GM23338 (cell line): ENCODE data around the gene NPIPB2.

Experiments
- EZH2 ChIP-seq: fragments of 200-600 bp; sonication (generic); IDR thresholded peaks from one replicate; pipeline ENCODE4 v1.8.0; 2017; ENCODE audit warnings: antibody characterized with exemption, mild to moderate bottlenecking, low read depth; ENCODE audit not compliant: unreplicated experiment
- JUNB ChIP-seq: IDR thresholded peaks from one replicate; pipeline ENCODE4 v1.6.1; 2016; ENCODE audit warnings: antibody characterized with exemption; ENCODE audit not compliant: unreplicated experiment
- POLR2AphosphoS5 ChIP-seq: IDR thresholded peaks from 2 replicates; pipeline ENCODE4 v1.6.1; 2016; ENCODE audit warnings: antibody characterized with exemption, low read depth
- ZNF114 ChIP-seq: fragments of 250-450 bp; sonication (Bioruptor Pico); IDR thresholded peaks from 2 replicates; pipeline ENCODE4 v1.5.0; 2020; ENCODE audit warnings: mild to moderate bottlenecking, moderate library complexity
- TF ChIP-seq, protein P1 (sequence below), 2 experiments: fragments of 200-600 bp in 1 of 2; sonication (generic) in 1 of 2; conservative IDR thresholded peaks; 2 replicates each; pipeline versions ENCODE4 v1.5.1 to v1.6.1; 2016 to 2017; ENCODE audit warnings: antibody characterized with exemption in 2 of 2, low read depth in 2 of 2, mild to moderate bottlenecking in 2 of 2, moderate library complexity in 1 of 2
- TF ChIP-seq, protein P2 (sequence below): IDR thresholded peaks from one replicate; pipeline ENCODE4 v1.6.1; 2018; ENCODE audit warnings: antibody characterized with exemption; ENCODE audit not compliant: unreplicated experiment

DNA sequence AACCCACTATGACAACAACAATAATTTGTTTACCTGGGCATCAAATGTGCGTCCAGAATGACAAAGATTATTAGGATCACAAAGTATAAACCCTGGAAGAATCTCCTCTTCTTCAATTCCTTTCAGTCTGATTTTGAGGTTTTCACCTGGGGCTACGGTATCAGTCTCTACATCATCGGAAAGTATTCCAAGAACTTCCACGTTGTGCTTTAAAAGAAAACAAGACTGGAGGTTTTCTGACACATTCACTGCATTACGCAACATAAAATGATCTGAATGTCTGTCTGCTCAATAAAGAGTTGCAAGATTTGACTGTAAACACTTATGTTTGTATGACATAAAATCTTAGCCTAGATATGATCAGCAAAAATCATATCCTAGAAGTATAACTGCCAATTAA, 64.5 kb downstream of the NPIPB2 start:
- TF ChIP-seq, protein P1, sequence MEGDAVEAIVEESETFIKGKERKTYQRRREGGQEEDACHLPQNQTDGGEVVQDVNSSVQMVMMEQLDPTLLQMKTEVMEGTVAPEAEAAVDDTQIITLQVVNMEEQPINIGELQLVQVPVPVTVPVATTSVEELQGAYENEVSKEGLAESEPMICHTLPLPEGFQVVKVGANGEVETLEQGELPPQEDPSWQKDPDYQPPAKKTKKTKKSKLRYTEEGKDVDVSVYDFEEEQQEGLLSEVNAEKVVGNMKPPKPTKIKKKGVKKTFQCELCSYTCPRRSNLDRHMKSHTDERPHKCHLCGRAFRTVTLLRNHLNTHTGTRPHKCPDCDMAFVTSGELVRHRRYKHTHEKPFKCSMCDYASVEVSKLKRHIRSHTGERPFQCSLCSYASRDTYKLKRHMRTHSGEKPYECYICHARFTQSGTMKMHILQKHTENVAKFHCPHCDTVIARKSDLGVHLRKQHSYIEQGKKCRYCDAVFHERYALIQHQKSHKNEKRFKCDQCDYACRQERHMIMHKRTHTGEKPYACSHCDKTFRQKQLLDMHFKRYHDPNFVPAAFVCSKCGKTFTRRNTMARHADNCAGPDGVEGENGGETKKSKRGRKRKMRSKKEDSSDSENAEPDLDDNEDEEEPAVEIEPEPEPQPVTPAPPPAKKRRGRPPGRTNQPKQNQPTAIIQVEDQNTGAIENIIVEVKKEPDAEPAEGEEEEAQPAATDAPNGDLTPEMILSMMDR (conservative IDR thresholded peaks at IDR 0.05; ENCODE audit: low read depth in 2 of 2) = no peak
- TF ChIP-seq EZH2 (no peak), POLR2AphosphoS5 (no peak), JUNB (no peak), ZNF114 (CRISPR knock-in tag) (no peak)
- TF ChIP-seq, protein P2, sequence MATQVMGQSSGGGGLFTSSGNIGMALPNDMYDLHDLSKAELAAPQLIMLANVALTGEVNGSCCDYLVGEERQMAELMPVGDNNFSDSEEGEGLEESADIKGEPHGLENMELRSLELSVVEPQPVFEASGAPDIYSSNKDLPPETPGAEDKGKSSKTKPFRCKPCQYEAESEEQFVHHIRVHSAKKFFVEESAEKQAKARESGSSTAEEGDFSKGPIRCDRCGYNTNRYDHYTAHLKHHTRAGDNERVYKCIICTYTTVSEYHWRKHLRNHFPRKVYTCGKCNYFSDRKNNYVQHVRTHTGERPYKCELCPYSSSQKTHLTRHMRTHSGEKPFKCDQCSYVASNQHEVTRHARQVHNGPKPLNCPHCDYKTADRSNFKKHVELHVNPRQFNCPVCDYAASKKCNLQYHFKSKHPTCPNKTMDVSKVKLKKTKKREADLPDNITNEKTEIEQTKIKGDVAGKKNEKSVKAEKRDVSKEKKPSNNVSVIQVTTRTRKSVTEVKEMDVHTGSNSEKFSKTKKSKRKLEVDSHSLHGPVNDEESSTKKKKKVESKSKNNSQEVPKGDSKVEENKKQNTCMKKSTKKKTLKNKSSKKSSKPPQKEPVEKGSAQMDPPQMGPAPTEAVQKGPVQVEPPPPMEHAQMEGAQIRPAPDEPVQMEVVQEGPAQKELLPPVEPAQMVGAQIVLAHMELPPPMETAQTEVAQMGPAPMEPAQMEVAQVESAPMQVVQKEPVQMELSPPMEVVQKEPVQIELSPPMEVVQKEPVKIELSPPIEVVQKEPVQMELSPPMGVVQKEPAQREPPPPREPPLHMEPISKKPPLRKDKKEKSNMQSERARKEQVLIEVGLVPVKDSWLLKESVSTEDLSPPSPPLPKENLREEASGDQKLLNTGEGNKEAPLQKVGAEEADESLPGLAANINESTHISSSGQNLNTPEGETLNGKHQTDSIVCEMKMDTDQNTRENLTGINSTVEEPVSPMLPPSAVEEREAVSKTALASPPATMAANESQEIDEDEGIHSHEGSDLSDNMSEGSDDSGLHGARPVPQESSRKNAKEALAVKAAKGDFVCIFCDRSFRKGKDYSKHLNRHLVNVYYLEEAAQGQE = no peak
